Aorta (tissue), 5 donors: ENCODE data around the gene CNTN1. TPM values are rescaled to one million over a fixed set of nuclear protein-coding genes. Genes with fewer than 3 reads are reported as not detected.

Experiments used
- ATAC-seq: fragments of 200-7000 bp; cut with Tn5 transposase; one replicate; pipeline ENCODE4 v1.9.1; 2022; ENCODE audit warnings: moderate library complexity; ENCODE audit not compliant: low FRiP score
- DNase-seq, 2 donors: peaks; one replicate each; pipeline ENCODE4 v3.0.0-alpha.2; 2020
- H3K27ac ChIP-seq, 2 donors: one replicate each; pipeline ENCODE4 v1.5.1; 2013; ENCODE audit warnings: low read length in 2 of 2, mild to moderate bottlenecking in 2 of 2, moderate library complexity in 2 of 2, control low read depth in 1 of 2, inconsistent platforms in 1 of 2, low read depth in 1 of 2
- H3K27me3 ChIP-seq, 2 donors: one replicate each; pipeline ENCODE4 v1.6.1; 2013; ENCODE audit warnings: control low read depth in 1 of 2, low read length in 1 of 2, mild to moderate bottlenecking in 1 of 2, moderate library complexity in 1 of 2; ENCODE audit not compliant: insufficient read depth in 2 of 2, control insufficient read depth in 1 of 2
- H3K36me3 ChIP-seq, 2 donors: one replicate each; pipeline ENCODE4 v1.6.1; 2013; ENCODE audit warnings: control low read depth in 1 of 2, low read length in 1 of 2, mild to moderate bottlenecking in 1 of 2; ENCODE audit not compliant: insufficient read depth in 2 of 2, control insufficient read depth in 1 of 2
- H3K4me1 ChIP-seq, 2 donors: one replicate each; pipeline ENCODE4 v1.6.1; 2013; ENCODE audit warnings: low read length in 2 of 2, control low read depth in 1 of 2, mild to moderate bottlenecking in 1 of 2, moderate library complexity in 1 of 2; ENCODE audit not compliant: insufficient read depth in 2 of 2, control insufficient read depth in 1 of 2
- H3K4me3 ChIP-seq, 2 donors: one replicate each; pipeline ENCODE4 v1.5.1; 2013; ENCODE audit warnings: low read length in 2 of 2, control low read depth in 1 of 2, mild to moderate bottlenecking in 1 of 2
- H3K9me3 ChIP-seq: one replicate; pipeline ENCODE4 v1.6.1; 2013; ENCODE audit warnings: mild to moderate bottlenecking, low read length; ENCODE audit not compliant: control insufficient read depth
- WGBS, 2 donors: extraction: QIAGEN DNeasy Blood & Tissue Kit; methylation state at CpG; one replicate each; pipeline ENCODE4 v1.1.7; 2013; 5-methylcytosine and 5-hydroxymethylcytosine counted together
- intact Hi-C, 2 donors: fragments of 100-400 bp; cut with DNase I; formaldehyde crosslinking; loops; one replicate each; pipeline versions ENCODE4 v1.14.2 to v1.15.0; 2022
- polyA plus RNA-seq, 2 donors: library from polyadenylated mRNA; stranded (reverse); fragments of 200-250 nt; gene quantifications; one replicate each; pipeline ENCODE4 v1.2.3, GENCODE V29; 2013
- total RNA-seq, 2 donors: library from RNA; stranded (reverse); fragmentation: NEBNext Ultra II Directional; extraction: Animal tissue kit (Norgen Biotek cat#: 25700); gene quantifications; one replicate each; pipeline ENCODE4 v1.2.1, GENCODE V29; 2021
- donor health status: healthy with polysubstance abuse.
- donor health status: Bipolar disorder and iron deficiency.
- donor health status: DM: no; HTN: no; CAD: no.
- donor health status: DM: no; HTN: no; CAD: no.
- donor health status: DM: yes; HTN: yes; CAD: no.

The CNTN1 gene
- total and polyA plus RNA-seq, 4 donors, result 1.0 to 23.0 (median 9.0) TPM

DNA sequence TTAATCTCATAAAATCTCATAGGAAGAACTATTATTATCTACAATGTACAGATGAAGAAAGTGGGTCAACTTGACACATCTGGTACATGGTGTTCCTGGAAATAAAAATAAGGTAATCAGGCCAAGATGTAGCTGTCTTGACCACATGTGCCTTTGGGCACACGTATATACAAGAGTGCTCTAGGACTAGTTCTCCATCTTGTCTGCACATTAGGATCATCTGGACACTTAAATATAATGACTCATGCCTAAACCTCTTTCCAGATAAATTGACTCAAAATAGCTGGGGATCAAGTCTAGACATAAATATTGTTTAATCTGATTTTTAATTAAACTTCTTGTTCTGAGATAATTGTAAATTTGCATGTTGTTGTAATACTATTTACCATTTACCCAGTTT, 182.6 kb downstream of the CNTN1 start:
- intact Hi-C loops, result no loop called here
- no peaks in the 10 kb centered on the region for H3K27me3 ChIP-seq
- no peak for DNase-seq
- H3K27ac ChIP-seq, result no peak overlapping the region
- WGBS, 2 donors, result 52 to 55% methylated on average over 1 of the region's 1 CpG
- ATAC-seq, result no peak
- H3K9me3 ChIP-seq, result no peaks in the 10 kb centered on the region
- H3K4me1 ChIP-seq, result no peaks in the 10 kb centered on the region
- H3K36me3 ChIP-seq, result no peaks in the 10 kb centered on the region
- H3K4me3 ChIP-seq, result no peak overlapping the region

DNA sequence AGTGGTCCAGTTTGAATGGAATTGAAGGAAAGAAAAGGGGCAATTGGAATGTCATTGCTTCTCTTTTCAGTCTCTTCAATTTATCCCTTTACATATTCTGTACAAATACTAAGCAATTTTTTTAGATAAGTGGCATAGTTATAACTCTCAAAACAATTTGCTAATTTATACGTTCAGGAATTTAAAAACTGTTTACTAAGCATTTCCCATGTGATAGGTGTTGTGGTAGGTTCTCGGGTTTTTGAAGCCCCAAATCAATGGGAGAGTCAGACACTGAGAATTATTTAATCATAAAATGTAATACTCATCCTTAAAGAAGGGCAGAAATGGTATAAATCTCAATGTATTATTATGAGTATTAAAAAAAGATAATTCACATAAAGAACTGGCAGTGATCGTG, 197.1 kb downstream of the CNTN1 start:
- no peak overlapping the region for H3K4me3 ChIP-seq
- no peaks in the 10 kb centered on the region for H3K4me1 ChIP-seq
- no peak overlapping the region for H3K27ac ChIP-seq
- H3K36me3 ChIP-seq, result no peaks in the 10 kb centered on the region
- H3K9me3 ChIP-seq, result no peaks in the 10 kb centered on the region
- WGBS, 2 donors, result 73 to 80% methylated on average over 3 of the region's 3 CpGs
- DNase-seq (no peak), ATAC-seq (no peak)
- H3K27me3 ChIP-seq, result no peaks in the 10 kb centered on the region
- intact Hi-C loops, result no loop called here

DNA sequence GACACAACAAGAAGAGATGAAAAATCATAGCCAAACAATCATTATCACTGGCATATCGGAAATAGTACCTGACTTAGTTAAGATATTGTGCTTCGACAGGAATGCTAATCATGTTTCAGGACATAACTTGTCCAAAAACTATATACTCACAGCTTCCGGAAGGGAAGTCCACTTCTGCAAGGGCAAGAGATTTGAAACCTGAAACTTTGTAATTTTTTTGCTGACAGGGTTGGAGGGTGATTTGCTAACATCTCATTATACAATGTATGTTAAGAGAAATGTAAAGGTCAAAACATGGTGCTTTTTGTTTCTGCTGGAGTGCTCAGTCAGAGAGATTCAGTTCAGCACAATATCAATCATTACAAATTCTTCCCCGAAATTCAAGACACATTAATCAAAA, 200.3 kb downstream of the CNTN1 start:
- ATAC-seq, result no peak
- intact Hi-C loops, result no loop called here
- Histone ChIP-seq H3K36me3 (no peaks in the 10 kb centered on the region), H3K9me3 (no peaks in the 10 kb centered on the region), H3K4me1 (no peaks in the 10 kb centered on the region), H3K27me3 (no peaks in the 10 kb centered on the region), H3K4me3 (no peak overlapping the region), H3K27ac (no peak overlapping the region)
- no peak for DNase-seq
- 20 to 28% methylated on average over 4 of the region's 4 CpGs for WGBS, 2 donors

DNA sequence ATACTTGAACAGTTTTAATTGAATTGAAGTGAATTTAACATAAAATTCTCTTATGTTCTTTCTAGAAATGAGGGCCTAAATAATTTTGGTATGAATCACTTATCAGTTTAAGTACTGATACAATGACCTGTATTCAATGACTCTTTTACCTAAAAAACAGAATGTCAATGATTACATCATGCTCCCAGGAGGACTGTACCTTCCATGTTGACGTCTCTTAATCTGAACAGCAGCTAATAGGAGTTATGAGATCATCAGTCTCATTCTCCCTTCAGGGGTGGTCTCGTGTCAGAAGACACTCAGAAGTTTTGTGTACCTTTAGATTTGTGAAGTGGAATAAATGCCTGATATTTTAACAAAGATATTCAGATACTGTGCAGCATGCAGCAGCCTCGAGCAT, 206.3 kb downstream of the CNTN1 start:
- ATAC-seq (no peak), DNase-seq (no peak)
- Histone ChIP-seq H3K36me3 (no peaks in the 10 kb centered on the region), H3K4me3 (no peak overlapping the region), H3K9me3 (no peaks in the 10 kb centered on the region), H3K27me3 (no peaks in the 10 kb centered on the region), H3K4me1 (no peaks in the 10 kb centered on the region), H3K27ac (no peak overlapping the region)
- 70 to 76% methylated on average over 3 of the region's 3 CpGs for WGBS, 2 donors
- intact Hi-C loops, result no loop called here

DNA sequence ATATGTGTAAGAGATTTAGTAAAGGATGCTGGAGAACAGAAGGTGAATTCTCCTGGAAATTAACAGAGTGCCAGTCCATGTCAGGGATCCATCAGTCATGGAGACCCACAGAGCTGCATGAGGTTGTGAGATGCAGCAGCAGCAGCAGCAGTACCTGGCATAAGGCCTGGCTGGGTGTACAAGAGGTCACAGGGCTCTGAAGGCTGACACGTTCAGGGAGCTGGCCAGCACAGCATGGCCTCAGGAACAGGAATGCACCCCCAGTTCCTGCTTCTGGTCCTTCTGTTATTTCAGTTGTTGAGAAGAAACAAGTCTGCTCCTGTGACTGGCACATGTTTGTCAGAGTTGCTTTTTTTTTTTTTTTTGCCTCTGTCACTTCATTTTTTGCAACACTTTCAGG, 210.8 kb downstream of the CNTN1 start:
- H3K27me3 ChIP-seq, result no peaks in the 10 kb centered on the region
- no peaks in the 10 kb centered on the region for H3K4me1 ChIP-seq
- ATAC-seq (no peak), DNase-seq (no peak)
- H3K9me3 ChIP-seq, result no peaks in the 10 kb centered on the region
- intact Hi-C loops, result no loop called here
- no peak overlapping the region for H3K4me3 ChIP-seq
- no peaks in the 10 kb centered on the region for H3K36me3 ChIP-seq
- no peak overlapping the region for H3K27ac ChIP-seq
- WGBS, 2 donors, result 8 to 20% methylated on average over 1 of the region's 1 CpG

DNA sequence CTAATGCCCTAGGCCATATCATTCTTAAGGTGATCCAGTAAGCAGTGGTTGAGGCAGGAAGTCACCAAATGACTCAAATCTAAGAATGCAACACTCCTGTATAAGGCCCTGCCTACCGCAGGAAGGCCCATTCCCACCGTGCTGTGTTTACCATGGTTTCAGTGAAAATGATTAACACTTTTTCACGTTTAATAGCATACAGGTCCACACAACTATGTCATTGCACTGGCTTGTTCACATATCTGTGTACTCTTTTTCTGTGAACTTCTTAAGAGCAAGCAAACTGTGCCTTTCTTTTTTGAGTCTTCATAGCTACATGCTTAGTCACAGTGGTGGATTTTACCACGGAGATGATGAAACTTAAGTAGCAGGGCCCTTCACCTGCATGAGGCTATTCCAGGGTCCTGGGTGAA, 214.9 kb downstream of the CNTN1 start:
- no peaks in the 10 kb centered on the region for H3K9me3 ChIP-seq
- no peak for DNase-seq
- no peak overlapping the region for H3K4me3 ChIP-seq
- intact Hi-C loops, result no loop called here
- no peaks in the 10 kb centered on the region for H3K4me1 ChIP-seq
- no peak overlapping the region for H3K27ac ChIP-seq
- WGBS, 2 donors, result 69 to 74% methylated on average over 4 of the region's 4 CpGs
- ATAC-seq, result no peak
- no peaks in the 10 kb centered on the region for H3K36me3 ChIP-seq
- no peaks in the 10 kb centered on the region for H3K27me3 ChIP-seq

DNA sequence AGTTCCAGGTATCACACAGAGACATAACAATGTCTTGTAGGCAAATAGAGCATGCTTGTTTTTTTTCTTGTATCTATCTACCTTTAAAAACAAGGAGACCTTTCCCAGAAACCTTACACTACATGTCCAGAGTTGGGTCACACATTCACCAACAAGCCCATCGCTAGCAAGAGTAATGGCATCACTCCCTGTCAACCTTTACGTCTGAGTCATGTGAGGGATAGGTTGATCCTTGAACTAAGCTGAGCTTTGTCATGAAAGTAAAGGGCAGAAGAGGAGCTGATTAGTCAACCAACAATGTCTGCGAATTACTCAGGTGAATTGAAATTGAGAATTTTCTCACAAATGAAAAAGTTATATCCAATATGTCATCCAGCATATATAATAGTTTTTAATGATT, 219.4 kb downstream of the CNTN1 start:
- no peak for DNase-seq
- 93 to 95% methylated on average over 3 of the region's 3 CpGs for WGBS, 2 donors

DNA sequence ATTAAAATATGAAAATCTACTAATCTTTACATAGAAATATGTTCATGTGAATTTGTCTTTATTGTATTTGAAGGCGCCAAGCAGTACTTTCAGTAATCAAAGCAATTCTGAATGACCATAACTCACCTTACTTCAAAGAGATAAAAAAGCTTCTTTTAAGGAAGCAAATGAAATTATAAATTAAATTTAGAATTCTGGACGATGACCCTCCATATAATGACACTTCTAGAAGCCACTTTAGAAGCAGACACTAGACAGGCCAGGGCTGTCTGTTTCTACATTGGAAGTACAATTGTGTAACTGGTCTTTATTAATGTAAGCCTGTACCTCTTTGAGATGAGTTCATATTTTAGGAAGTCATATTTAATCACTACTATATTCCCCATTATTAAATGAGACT, 222.9 kb downstream of the CNTN1 start:
- intact Hi-C loops, result loop anchor here in 1 of 2 donors (5.0 kb wide), 1 partner anchor 293 kb away; no protein-coding TSS in a partner anchor
- 85 to 86% methylated on average over 2 of the region's 2 CpGs for WGBS, 2 donors
- no peak for ATAC-seq

More for the DNA sequence above, 219.4 kb downstream of the CNTN1 start:
- ATAC-seq, result no peak
- Histone ChIP-seq H3K4me3 (no peak overlapping the region), H3K27ac (no peak overlapping the region), H3K27me3 (no peaks in the 10 kb centered on the region), H3K4me1 (no peaks in the 10 kb centered on the region), H3K9me3 (no peaks in the 10 kb centered on the region), H3K36me3 (no peaks in the 10 kb centered on the region)
- intact Hi-C loops, result no loop called here

DNA sequence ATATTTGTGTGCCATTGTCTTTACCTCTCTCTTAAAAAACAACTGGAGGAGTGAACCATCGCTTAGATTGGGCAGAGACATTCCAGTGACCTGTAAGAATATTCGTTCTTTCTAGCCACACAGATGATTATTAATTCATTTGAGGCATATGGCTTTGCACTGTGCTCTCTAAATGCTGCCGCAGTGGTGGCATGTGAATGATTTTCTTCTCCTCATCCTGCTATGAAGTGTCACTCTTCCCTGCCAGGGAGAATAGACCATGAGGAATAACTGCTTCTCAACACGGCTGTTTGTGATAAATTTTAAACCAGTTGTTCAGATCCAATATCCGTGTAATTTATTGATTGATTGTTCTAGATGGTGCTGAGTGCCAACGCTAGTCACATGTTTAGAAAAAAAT, 225.3 kb downstream of the CNTN1 start:
- H3K27ac ChIP-seq, result no peak overlapping the region
- no peaks in the 10 kb centered on the region for H3K4me1 ChIP-seq
- no peak for DNase-seq
- H3K27me3 ChIP-seq, result no peaks in the 10 kb centered on the region
- H3K36me3 ChIP-seq, result no peaks in the 10 kb centered on the region
- H3K9me3 ChIP-seq, result no peaks in the 10 kb centered on the region
- ATAC-seq, result no peak
- H3K4me3 ChIP-seq, result no peak overlapping the region
- WGBS, 2 donors, result 57 to 69% methylated on average over 6 of the region's 6 CpGs
- intact Hi-C loops, result loop anchor here in 1 of 2 donors (5.0 kb wide), 1 partner anchor 295 kb away; no protein-coding TSS in a partner anchor

More for the DNA sequence above, 222.9 kb downstream of the CNTN1 start:
- Histone ChIP-seq H3K9me3 (no peaks in the 10 kb centered on the region), H3K27ac (no peak overlapping the region), H3K36me3 (no peaks in the 10 kb centered on the region), H3K4me3 (no peak overlapping the region), H3K4me1 (no peaks in the 10 kb centered on the region), H3K27me3 (no peaks in the 10 kb centered on the region)
- DNase-seq, result no peak
